Forelimb muscle (tissue), 1 donor: Measurements from ENCODE around the gene DPP10. TPM values are rescaled to one million over a fixed set of nuclear protein-coding genes. Genes with fewer than 3 reads are reported as not detected.

Experiments used
- DNase-seq: peaks from one replicate; pipeline ENCODE4 v3.0.0-alpha.2; 2013; ENCODE audit warnings: low read depth
- polyA plus RNA-seq: library from polyadenylated mRNA; unstranded; fragments of 120-200 nt; gene quantifications from one replicate; pipeline ENCODE4 v1.2.1, GENCODE V29; 2013; ENCODE audit not compliant: insufficient read length

The DPP10 gene
- polyA plus RNA-seq, 1 donor = 0.32 TPM

- DNase-seq = no peak
These were observed 155.9 kb downstream of the DPP10 start for GRCh38 chr2:114598329-114598728.

GRCh38 chr2:114609203-114609602 is 166.8 kb downstream of the DPP10 start:
- DNase-seq = no peak

- DNase-seq = no peak
These were observed 167.4 kb downstream of the DPP10 start for GRCh38 chr2:114609801-114610200.

- no peak for DNase-seq
These were observed 168.2 kb downstream of the DPP10 start for GRCh38 chr2:114610677-114611076.

- no peak for DNase-seq
These were observed 172.2 kb downstream of the DPP10 start for GRCh38 chr2:114614592-114614991.

GRCh38 chr2:114628481-114628880 is 186.0 kb downstream of the DPP10 start:
- DNase-seq = no peak

- DNase-seq = no peak
These were observed 188.7 kb downstream of the DPP10 start for GRCh38 chr2:114631146-114631545.

- DNase-seq = no peak
These were observed 199.8 kb downstream of the DPP10 start for GRCh38 chr2:114642166-114642770.

GRCh38 chr2:114642988-114643553 is 200.6 kb downstream of the DPP10 start:
- no peak for DNase-seq

- no peak for DNase-seq
These were observed 209.5 kb downstream of the DPP10 start for GRCh38 chr2:114651933-114652332.

GRCh38 chr2:114659880-114660279 is 217.4 kb downstream of the DPP10 start:
- no peak for DNase-seq

GRCh38 chr2:114661971-114662939 is 219.8 kb downstream of the DPP10 start:
- no peak for DNase-seq

- no peak for DNase-seq
These were observed 226.0 kb downstream of the DPP10 start for GRCh38 chr2:114668415-114668814.

GRCh38 chr2:114683251-114683650 is 240.8 kb downstream of the DPP10 start:
- DNase-seq = no peak

GRCh38 chr2:114684403-114684802 is 242.0 kb downstream of the DPP10 start:
- no peak for DNase-seq

GRCh38 chr2:114685102-114685501 is 242.7 kb downstream of the DPP10 start:
- DNase-seq = no peak

- DNase-seq = no peak
These were observed 245.8 kb downstream of the DPP10 start for GRCh38 chr2:114688241-114688640.

GRCh38 chr2:114698520-114698919 is 256.1 kb downstream of the DPP10 start:
- no peak for DNase-seq

GRCh38 chr2:114699423-114699944 is 257.0 kb downstream of the DPP10 start:
- no peak for DNase-seq

- no peak for DNase-seq
These were observed 258.0 kb downstream of the DPP10 start for GRCh38 chr2:114700440-114700839.

- DNase-seq = no peak
These were observed 267.8 kb downstream of the DPP10 start for GRCh38 chr2:114709936-114710850.
